DND-41 (cell line): ENCODE measurements around the gene SCMH1.
A peak's percentile ranks its signal among the peaks of the same experiment; 100 is the strongest.

Source experiments
- ATAC-seq: fragments of 200-7000 bp; cut with Tn5 transposase; 3 replicates; pipeline ENCODE4 v1.9.1; 2021; ENCODE audit warnings: low read depth; ENCODE audit not compliant: insufficient read depth
- DNase-seq: peaks from one replicate; pipeline ENCODE4 v3.0.0-alpha.2; 2020
- H2AFZ ChIP-seq: 2 replicates; pipeline ENCODE4 v1.6.0; 2012; ENCODE audit warnings: low read depth, low read length
- H3K27ac ChIP-seq: 2 replicates; pipeline ENCODE4 v1.5.1; 2012; ENCODE audit warnings: low read length, inconsistent platforms
- H3K27me3 ChIP-seq: fragments of 200-600 bp; sonication (generic); 2 replicates; pipeline ENCODE4 v1.6.0; 2012; ENCODE audit warnings: low read length, mild to moderate bottlenecking, inconsistent platforms; ENCODE audit not compliant: insufficient read depth, poor library complexity
- H3K36me3 ChIP-seq: 2 replicates; pipeline ENCODE4 v1.5.1; 2012; ENCODE audit warnings: low read length, inconsistent platforms; ENCODE audit not compliant: insufficient read depth
- H3K4me1 ChIP-seq: 2 replicates; pipeline ENCODE4 v1.5.1; 2012; ENCODE audit warnings: mild to moderate bottlenecking, low read length; ENCODE audit not compliant: insufficient read depth
- H3K4me2 ChIP-seq: 2 replicates; pipeline ENCODE4 v1.6.0; 2012; ENCODE audit warnings: mild to moderate bottlenecking, moderate library complexity, low read length, inconsistent platforms; ENCODE audit not compliant: insufficient read depth
- H3K4me3 ChIP-seq, 2 experiments: fragments of 200-600 bp in 1 of 2; shearing (Covaris generic) in 1 of 2; 2 replicates each; pipeline ENCODE4 v1.5.1; 2012 to 2016; ENCODE audit warnings: inconsistent platforms in 2 of 2, low read length in 2 of 2, mild to moderate bottlenecking in 2 of 2, low read depth in 1 of 2, moderate library complexity in 1 of 2
- H3K79me2 ChIP-seq: 2 replicates; pipeline ENCODE4 v1.6.0; 2012; ENCODE audit warnings: low read length, inconsistent platforms; ENCODE audit not compliant: insufficient read depth
- H3K9ac ChIP-seq: 2 replicates; pipeline ENCODE4 v1.6.0; 2012; ENCODE audit warnings: low read depth, mild to moderate bottlenecking, inconsistent platforms, low read length, moderate library complexity
- H3K9me3 ChIP-seq: 2 replicates; pipeline ENCODE4 v1.5.1; 2012; ENCODE audit warnings: low read length, moderate library complexity, mild to moderate bottlenecking, inconsistent platforms; ENCODE audit not compliant: insufficient read depth, severe bottlenecking
- H4K20me1 ChIP-seq: 2 replicates; pipeline ENCODE4 v1.6.0; 2012; ENCODE audit warnings: low read length; ENCODE audit not compliant: insufficient read depth
- CTCF ChIP-seq: IDR thresholded peaks from 2 replicates; pipeline ENCODE4 v1.5.1; 2012; ENCODE audit warnings: borderline replicate concordance, low read length, moderate library complexity, mild to moderate bottlenecking; ENCODE audit not compliant: poor library complexity, severe bottlenecking; ENCODE audit errors: extremely low read depth
- EZH2 ChIP-seq: IDR thresholded peaks from 3 replicates; pipeline ENCODE4 v1.6.1; 2012; ENCODE audit warnings: borderline replicate concordance, low read depth, mild to moderate bottlenecking, moderate library complexity, low read length, inconsistent platforms; ENCODE audit not compliant: severe bottlenecking

SCMH1 gene

GRCh38 chr1:40980453-40981121 is 261.5 kb downstream of the SCMH1 start:
- peak; percentile 60 for DNase-seq
- Histone ChIP-seq H3K27me3 (no peaks in the 10 kb centered on the region), H3K9me3 (no peaks in the 10 kb centered on the region), H2AFZ (peak overlapping the region; percentile 98), H3K36me3 (peaks cover 44% of the 10 kb centered on the region), H3K27ac (peak overlapping the region; percentile 87), H3K4me2 (peak overlapping the region; percentile 96), H3K4me3 (peak overlapping the region; percentile 80 to 88), H3K79me2 (peaks cover 60% of the 10 kb centered on the region), H4K20me1 (peaks cover 49% of the 10 kb centered on the region; the same call in 1 of the 2 replicates), H3K4me1 (peaks cover 31% of the 10 kb centered on the region), H3K9ac (peak overlapping the region; percentile 95)
- ATAC-seq = peak; percentile 23
- no peak for TF ChIP-seq EZH2

GRCh38 chr1:40980068-40980452 is 262.0 kb downstream of the SCMH1 start:
- Histone ChIP-seq H3K27ac (peak overlapping the region; percentile 87), H2AFZ (peak overlapping the region; percentile 98), H3K27me3 (no peaks in the 10 kb centered on the region), H3K4me1 (peaks cover 31% of the 10 kb centered on the region), H3K36me3 (peaks cover 39% of the 10 kb centered on the region), H3K4me2 (peak overlapping the region; percentile 96), H3K79me2 (peaks cover 55% of the 10 kb centered on the region), H4K20me1 (peaks cover 44% of the 10 kb centered on the region; the same call in 1 of the 2 replicates), H3K4me3 (peak overlapping the region; percentile 80 to 88), H3K9me3 (no peaks in the 10 kb centered on the region), H3K9ac (peak overlapping the region; percentile 95)
- no peak for DNase-seq
- ATAC-seq = peak; percentile 15
- TF ChIP-seq EZH2 (no peak), CTCF (no peak)

- H3K27ac ChIP-seq = peak within 1 kb of the TSS; percentile 87
- peak within 1 kb of the TSS; percentile 96 for H3K4me2 ChIP-seq
- TF ChIP-seq CTCF (no peak), EZH2 (no peak)
- H3K9me3 ChIP-seq = no peaks in the 10 kb centered on the region
- no peaks in the 10 kb centered on the region for H3K27me3 ChIP-seq
- H2AFZ ChIP-seq = peak within 1 kb of the TSS; percentile 98
- H3K4me1 ChIP-seq = peaks cover 31% of the 10 kb centered on the region
- peaks cover 39% of the 10 kb centered on the region; the same call in 1 of the 2 replicates for H4K20me1 ChIP-seq
- peaks cover 49% of the 10 kb centered on the region for H3K79me2 ChIP-seq
- peak within 1 kb of the TSS; percentile 80 to 88 for H3K4me3 ChIP-seq
- H3K9ac ChIP-seq = peak within 1 kb of the TSS; percentile 95
- H3K36me3 ChIP-seq = peaks cover 33% of the 10 kb centered on the region
- ATAC-seq (peak; percentile 91), DNase-seq (peak; percentile 95)
These were observed 262.7 kb downstream of the SCMH1 start, which contains the start of gene CTPS1 for GRCh38 chr1:40979241-40980067. TSS of gene CTPS1 (plus strand) at chr1:40979696. CDS start at chr1:40983291, 3,595 bp downstream.
